GM19397 (cell line): ENCODE results near the gene DLG3.

Experiments
- ATAC-seq: cut with Tn5 transposase; IDR thresholded peaks from one replicate; pipeline ENCODE4 v1.9.1; 2021; ENCODE audit warnings: mild to moderate bottlenecking, moderate library complexity; ENCODE audit not compliant: unreplicated experiment

The DLG3 gene

DNA sequence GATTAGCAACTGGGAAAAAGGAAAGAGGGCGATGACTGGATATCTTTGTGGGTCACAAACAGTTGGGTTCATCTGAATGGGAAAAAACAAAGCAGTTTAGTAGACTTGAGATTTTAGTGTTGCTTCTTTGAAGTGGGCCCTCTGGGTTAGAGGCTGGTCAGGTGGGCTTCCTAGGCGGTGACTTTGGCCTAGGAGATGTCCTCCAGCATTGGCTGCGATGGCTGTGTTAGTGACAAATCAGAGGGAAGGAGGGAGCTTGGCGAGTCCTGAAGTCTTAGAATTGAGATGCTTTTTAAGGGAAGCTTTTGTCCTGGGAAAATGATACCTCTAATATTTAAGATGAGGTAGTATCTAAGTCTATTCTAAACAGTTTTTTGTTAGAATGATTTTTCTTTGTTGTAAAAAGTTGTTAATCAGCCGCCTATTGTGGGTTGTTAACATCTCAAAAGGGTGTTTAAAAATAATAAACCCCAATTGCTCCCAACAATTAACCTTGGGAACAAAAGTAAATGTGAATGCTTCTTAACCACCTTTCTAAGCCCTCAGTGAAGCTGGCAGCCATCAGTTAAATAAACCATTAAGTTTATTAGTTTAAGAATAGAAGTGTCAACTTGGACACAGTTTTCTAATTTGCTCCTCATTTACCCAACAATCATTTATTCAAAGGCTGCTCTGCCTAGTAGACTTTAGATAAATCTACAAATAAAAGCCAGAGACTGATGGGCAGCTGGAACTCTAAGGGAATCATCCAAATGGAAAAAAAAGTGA, 31.7 kb downstream of the DLG3 start:
- no peak for ATAC-seq

GRCh38 chrX:70476934-70477733, 32.5 kb downstream of the DLG3 start:
- ATAC-seq: no peak

DNA sequence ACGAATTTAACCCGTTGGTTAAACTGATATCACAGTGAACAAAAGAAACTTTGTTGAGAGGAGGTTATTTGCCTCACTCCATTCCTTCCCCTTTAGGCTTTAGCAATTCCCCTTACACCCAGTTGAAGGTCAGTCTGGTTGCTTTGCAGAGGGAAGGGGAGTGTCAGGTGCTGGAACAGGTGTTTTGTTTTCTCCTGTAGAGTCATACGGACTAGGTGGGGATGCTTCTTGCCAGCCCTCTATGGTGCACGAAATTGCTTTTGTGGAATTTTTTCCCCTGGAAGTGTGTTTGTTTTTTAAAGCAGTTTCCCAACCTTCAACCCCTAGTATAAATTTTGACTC, 33.1 kb downstream of the DLG3 start:
- no peak for ATAC-seq

GRCh38 chrX:70478526-70479245, 34.1 kb downstream of the DLG3 start:
- no peak for ATAC-seq

GRCh38 chrX:70479247-70479921, 34.7 kb downstream of the DLG3 start:
- no peak for ATAC-seq

GRCh38 chrX:70479922-70480659, 35.5 kb downstream of the DLG3 start:
- ATAC-seq: no peak

GRCh38 chrX:70480660-70481018, 36.0 kb downstream of the DLG3 start:
- no peak for ATAC-seq

GRCh38 chrX:70481471-70482270, 37.0 kb downstream of the DLG3 start:
- ATAC-seq: no peak

DNA sequence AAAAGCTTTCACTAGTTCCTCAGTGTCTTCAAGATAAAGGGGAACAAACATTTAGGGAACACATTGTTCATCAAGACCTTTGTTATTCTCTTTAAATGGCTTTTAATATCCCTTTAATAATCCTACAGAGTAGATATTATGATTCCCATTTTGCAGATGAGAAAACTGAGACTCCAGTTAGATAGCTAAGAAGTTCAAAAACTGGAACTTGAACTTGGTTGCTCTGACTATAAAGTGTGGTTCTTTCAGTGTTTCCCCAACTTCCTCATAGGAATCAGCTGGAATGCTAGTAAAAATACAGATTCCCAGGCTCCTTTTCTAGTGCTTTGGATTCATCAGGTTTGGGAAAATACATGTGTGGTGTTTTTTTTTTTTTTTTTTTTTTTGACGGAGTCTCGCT, 37.7 kb downstream of the DLG3 start:
- ATAC-seq: no peak

GRCh38 chrX:70485466-70485865, 40.8 kb downstream of the DLG3 start:
- ATAC-seq: no peak

DNA sequence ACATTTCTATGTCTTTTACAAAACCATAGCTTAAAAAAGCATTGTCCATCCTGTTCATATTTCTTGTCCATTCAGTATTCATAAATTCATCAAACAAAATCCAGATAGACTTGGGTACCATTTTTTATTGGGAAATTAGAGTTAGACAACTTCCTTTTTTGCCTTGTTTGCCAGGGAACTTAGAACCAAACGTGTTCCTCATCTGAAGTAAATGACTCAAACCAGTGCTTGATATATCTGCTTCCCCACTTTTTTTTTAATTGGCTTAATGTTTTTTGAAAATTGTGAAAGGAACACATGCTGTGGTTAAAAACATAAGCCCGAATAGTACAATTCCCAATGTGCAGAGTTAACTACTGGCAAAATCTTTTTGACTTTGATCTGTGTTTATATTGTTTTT, 44.2 kb downstream of the DLG3 start:
- no peak for ATAC-seq

- no peak for ATAC-seq
Observed at GRCh38 chrX:70494441-70494840, 49.8 kb downstream of the DLG3 start.

GRCh38 chrX:70496491-70496890, 51.9 kb downstream of the DLG3 start:
- ATAC-seq: no peak

DNA sequence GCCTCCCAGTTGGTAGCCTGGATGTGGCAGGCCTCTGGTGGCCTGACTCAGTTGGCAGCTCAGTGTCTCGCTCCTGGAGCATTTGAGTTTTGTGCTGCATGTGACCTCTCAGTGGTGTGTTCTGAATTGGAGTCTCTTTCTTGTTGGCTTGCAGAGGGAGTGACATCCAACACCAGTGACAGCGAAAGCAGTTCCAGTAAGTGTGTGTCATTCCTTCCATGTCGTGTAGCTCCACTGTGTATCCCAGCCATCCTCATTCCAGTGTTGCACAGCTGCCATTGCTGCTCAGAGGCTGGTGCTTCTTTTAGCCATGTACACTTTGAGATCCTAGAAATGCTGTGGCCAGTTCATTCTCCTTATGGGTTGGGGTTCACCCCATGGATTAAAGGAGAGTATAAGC, 52.4 kb downstream of the DLG3 start:
- ATAC-seq: no peak

GRCh38 chrX:70498129-70498528, 53.5 kb downstream of the DLG3 start:
- no peak for ATAC-seq

- ATAC-seq: no peak
Observed at GRCh38 chrX:70500826-70501225, 56.2 kb downstream of the DLG3 start.

DNA sequence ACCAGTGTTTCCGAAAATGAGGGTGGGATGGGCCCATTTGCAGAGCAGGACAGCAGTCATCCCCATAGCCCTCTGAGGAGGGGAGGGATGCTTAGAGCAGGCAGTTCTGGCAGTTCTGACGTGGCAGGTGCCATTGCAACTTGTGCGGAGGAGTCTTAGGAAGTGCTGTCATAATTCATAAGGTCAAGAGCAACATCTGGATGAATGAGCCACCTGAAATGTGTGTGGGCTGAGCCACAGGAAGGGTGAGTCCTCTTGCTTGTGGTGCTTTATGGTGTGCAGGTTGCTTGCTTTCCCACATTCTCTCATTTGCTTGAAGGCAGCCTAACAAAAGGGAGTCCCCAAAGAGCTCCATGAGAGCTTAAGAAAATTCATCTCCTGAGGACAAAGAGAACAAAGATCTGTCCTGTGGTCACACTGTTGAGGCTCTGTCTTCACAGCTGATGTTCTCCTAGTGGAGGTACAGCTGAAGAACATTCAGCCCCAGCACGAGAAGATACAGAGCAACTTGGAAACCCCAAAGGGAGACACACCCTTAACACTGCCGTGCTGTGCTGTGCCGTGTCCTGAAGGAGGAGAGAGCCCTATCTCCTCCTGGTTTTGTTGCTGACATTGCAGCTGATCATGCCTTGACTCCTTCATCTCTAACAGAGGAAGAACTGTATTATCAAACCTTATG, 60.3 kb downstream of the DLG3 start:
- no peak for ATAC-seq

DNA sequence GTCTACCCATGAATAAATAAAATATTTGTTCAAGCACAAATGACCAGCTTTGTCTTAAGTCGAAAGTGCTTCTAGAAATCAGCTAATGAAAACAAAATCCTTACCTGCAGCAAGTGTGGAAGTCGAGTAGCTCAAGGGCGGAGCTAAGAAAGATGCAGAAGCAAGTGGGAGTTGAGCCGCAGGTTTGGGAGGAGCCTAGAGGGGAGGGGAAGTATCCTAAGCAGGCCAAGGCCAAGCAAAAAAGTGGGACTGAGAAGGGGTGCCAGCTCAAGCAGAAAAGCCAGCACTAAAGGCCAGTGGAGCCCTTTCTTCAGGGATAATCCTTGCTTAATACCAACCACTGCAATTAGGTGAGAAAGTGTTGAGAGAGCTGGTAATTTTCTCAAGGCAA, 60.8 kb downstream of the DLG3 start:
- no peak for ATAC-seq

DNA sequence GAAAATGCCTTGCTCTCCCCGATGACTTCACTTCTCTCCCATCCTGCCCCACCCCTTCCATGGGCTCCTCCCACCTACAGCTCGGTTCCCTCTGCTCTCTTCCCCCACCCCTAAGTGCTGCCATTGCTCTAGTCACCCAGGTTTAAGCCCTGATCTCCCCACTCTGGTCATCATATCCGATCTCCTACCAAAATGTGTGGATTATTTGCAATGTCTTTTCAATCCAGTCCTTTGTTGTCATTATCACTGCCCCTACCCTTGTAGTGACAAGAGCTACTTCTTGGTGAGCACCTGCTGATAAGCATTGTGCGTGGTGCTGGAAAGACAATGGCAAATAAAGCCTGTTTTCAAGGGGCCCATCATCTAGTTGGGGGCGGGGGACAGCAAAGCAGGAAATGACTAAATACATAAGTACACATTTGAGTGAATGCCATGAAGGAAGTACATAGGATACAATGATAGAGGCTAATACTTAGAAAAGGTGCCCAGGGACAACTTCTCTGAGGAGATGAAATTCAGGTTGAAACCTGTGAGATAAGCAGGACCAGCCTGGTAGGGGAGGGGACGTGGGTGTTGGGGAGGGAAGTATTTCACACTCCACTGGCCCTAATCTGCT, 63.8 kb downstream of the DLG3 start:
- ATAC-seq: no peak
